HS-5 (cell line): ENCODE measurements around the gene KCNA10.

Source experiments
- DNase-seq: peaks from one replicate; pipeline ENCODE4 v3.0.0-alpha.2; 2012; ENCODE audit warnings: low read depth

Gene KCNA10

DNA sequence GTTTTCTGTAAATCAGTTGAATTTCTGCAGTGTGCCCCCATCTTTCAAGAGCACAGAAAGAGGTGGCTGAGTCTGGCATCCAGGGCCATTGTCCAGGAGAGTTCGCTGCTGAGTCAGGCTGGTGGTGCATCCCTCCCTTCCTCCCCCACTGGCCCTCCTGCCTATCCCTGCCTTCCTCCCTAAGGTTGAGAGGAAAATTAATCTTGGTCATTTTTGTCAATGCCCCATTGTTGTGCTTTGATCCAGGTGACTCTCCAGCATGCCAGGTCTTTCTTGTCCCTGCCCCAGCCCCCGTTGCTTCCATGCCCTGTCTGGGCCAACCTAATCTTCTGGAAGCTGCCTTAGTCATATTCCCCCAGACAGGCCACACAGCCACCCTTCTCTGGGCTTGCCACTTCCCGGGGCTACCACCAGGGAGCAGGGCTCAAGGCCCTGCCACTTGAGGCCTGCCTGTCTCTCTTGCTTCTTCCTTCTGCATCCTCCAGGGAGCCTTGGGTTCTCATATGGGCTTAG is 41.5 kb downstream of the KCNA10 start:
- no peak for DNase-seq

DNA sequence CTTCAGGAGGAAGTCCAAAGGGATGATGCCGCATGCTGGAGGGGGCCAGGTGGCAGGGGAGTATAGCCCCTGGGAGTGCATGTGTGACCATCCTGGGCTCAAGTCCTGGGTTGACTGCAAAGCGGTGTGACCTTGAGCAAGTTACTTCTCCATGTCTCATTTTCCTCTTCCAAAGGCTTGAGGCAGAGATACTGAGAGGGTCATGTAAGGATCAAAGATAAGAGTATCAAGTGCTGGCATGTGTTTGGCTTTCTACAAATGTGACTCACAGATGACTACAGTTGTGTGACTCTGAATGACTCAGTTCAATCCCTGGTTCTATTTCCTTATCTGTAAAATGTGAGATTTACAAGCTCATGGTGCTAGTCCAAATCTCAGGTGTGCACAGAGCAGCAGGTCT is 41.9 kb downstream of the KCNA10 start:
- DNase-seq, result peak; percentile 69

- no peak for DNase-seq
These were observed 42.8 kb downstream of the KCNA10 start for GRCh38 chr1:110476028-110476765.

DNA sequence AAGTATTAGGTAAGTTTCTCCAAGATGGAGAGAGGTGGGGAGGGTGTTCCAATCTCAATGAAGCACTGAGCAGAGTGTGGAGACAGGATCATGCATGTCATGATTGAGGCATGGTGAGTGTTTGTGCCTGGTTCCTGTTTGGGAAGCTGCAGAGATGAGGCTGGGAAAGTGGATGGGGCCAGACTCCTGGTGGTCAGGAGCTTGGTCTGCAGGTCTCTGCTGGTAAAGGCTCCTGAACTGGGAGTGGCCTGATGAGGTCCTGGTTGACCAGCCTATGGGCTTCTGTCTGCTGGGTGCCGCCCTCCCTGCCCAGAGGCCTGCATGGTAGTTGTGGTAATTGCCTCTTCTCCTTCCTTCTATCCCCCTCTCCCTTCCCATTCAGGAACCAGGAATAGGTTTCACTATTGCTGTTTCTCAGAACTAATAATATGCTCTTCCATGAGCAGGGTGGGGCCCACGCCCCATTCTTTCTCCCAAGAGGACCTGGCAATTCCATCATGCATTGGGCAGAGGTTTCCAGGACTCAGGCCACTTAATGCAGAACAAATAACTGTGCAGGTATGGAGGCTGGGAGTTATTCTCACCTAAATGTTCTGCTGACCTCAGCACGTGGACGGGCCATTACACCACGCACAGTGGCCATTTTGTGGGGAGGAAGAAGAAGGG is 43.5 kb downstream of the KCNA10 start:
- no peak for DNase-seq

- DNase-seq, result no peak
These were observed 44.5 kb downstream of the KCNA10 start for GRCh38 chr1:110474444-110474843.

- DNase-seq, result no peak
These were observed 46.4 kb downstream of the KCNA10 start for GRCh38 chr1:110472546-110472945.

- DNase-seq, result no peak
These were observed 47.8 kb downstream of the KCNA10 start for GRCh38 chr1:110471131-110471530.
